HG02678 (cell line): ENCODE results near the gene MYLIP.

Experiments
- ATAC-seq: cut with Tn5 transposase; IDR thresholded peaks from one replicate; pipeline ENCODE4 v1.9.1; 2021; ENCODE audit warnings: mild to moderate bottlenecking, moderate library complexity; ENCODE audit not compliant: unreplicated experiment

MYLIP gene

GRCh38 chr6:16106991-16107787, 21.7 kb upstream of the MYLIP start:
- no peak for ATAC-seq

GRCh38 chr6:16108419-16108818, 20.5 kb upstream of the MYLIP start:
- no peak for ATAC-seq

- ATAC-seq, result no peak
These were observed 19.8 kb upstream of the MYLIP start for GRCh38 chr6:16108921-16109658.

- no peak for ATAC-seq
These were observed 19.1 kb upstream of the MYLIP start for GRCh38 chr6:16109659-16110305.

- ATAC-seq, result no peak
These were observed 10.1 kb upstream of the MYLIP start for GRCh38 chr6:16118825-16119224.

- no peak for ATAC-seq
These were observed 7.5 kb upstream of the MYLIP start for GRCh38 chr6:16121339-16121738.

- ATAC-seq, result no peak
These were observed 6.7 kb upstream of the MYLIP start for GRCh38 chr6:16122197-16122596.

- no peak for ATAC-seq
These were observed 4.4 kb upstream of the MYLIP start for GRCh38 chr6:16124198-16125180.

- ATAC-seq, result no peak
These were observed 2.8 kb upstream of the MYLIP start for GRCh38 chr6:16126056-16126455.

GRCh38 chr6:16126861-16127260, 2.0 kb upstream of the MYLIP start:
- no peak for ATAC-seq

- ATAC-seq, result no peak
These were observed 1.4 kb upstream of the MYLIP start for GRCh38 chr6:16127471-16127870.

GRCh38 chr6:16129623-16130401, 926 bp downstream of the MYLIP start:
- ATAC-seq, result no peak

GRCh38 chr6:16130437-16130891, 1.6 kb downstream of the MYLIP start:
- no peak for ATAC-seq

GRCh38 chr6:16130932-16131387, 2.1 kb downstream of the MYLIP start:
- ATAC-seq, result peak; percentile 61

GRCh38 chr6:16132909-16133308, 4.0 kb downstream of the MYLIP start:
- ATAC-seq, result no peak

GRCh38 chr6:16134430-16134829, 5.5 kb downstream of the MYLIP start:
- ATAC-seq, result no peak

- ATAC-seq, result no peak
These were observed 6.2 kb downstream of the MYLIP start for GRCh38 chr6:16135066-16135465.

- ATAC-seq, result no peak
These were observed 7.2 kb downstream of the MYLIP start for GRCh38 chr6:16136091-16136490.

GRCh38 chr6:16136621-16137450, 8.0 kb downstream of the MYLIP start:
- peak; percentile 40 for ATAC-seq
